Fibroblast of lung (primary cell): ENCODE results near the gene PLSCR4. TPM values are rescaled to one million over a fixed set of nuclear protein-coding genes. Genes with fewer than 3 reads are reported as not detected.
A peak's percentile ranks its signal among the peaks of the same experiment; 100 is the strongest.

ENCODE experiments used
- DNase-seq, 2 donors: peaks; one replicate each; pipeline versions ENCODE4 v3.0.0 to v3.0.0-alpha.2; 2010; ENCODE audit warnings: low read depth in 2 of 2
- H2AFZ ChIP-seq: 2 replicates; pipeline ENCODE4 v1.5.1; 2012; ENCODE audit warnings: low read length, control low read depth, inconsistent platforms
- H3K27ac ChIP-seq: 2 replicates; pipeline ENCODE4 v1.5.1; 2011; ENCODE audit warnings: low read length, control low read depth; ENCODE audit not compliant: insufficient read depth
- H3K27me3 ChIP-seq: 2 replicates; pipeline ENCODE4 v1.5.1; 2011; ENCODE audit warnings: mild to moderate bottlenecking, low read length; ENCODE audit not compliant: control insufficient read depth, insufficient read depth
- H3K36me3 ChIP-seq: 2 replicates; pipeline ENCODE4 v1.5.1; 2011; ENCODE audit warnings: low read length; ENCODE audit not compliant: control insufficient read depth, insufficient read depth
- H3K4me1 ChIP-seq: 2 replicates; pipeline ENCODE4 v1.5.1; 2011; ENCODE audit warnings: low read length; ENCODE audit not compliant: control insufficient read depth, insufficient read depth; ENCODE audit errors: extremely low read depth
- H3K4me2 ChIP-seq: 2 replicates; pipeline ENCODE4 v1.5.1; 2011; ENCODE audit warnings: low read length, control low read depth; ENCODE audit not compliant: insufficient read depth; ENCODE audit errors: extremely low read depth
- H3K4me3 ChIP-seq, 4 experiments: fragments of 200-600 bp in 1 of 4; sonication (generic) in 1 of 4; replicated peaks in 1 of 4; 2 replicates each; pipeline ENCODE4 v1.5.1; 2011 to 2016; ENCODE audit warnings: low read length in 4 of 4, low read depth in 3 of 4, mild to moderate bottlenecking in 3 of 4, control low read depth in 2 of 4, inconsistent platforms in 1 of 4, mixed read lengths in 1 of 4; ENCODE audit not compliant: insufficient read depth in 1 of 4; ENCODE audit errors: control extremely low read depth in 1 of 4
- H3K79me2 ChIP-seq: 2 replicates; pipeline ENCODE4 v1.5.1; 2012; ENCODE audit warnings: mild to moderate bottlenecking, low read length, inconsistent platforms; ENCODE audit not compliant: control insufficient read depth, insufficient read depth
- H3K9ac ChIP-seq: 2 replicates; pipeline ENCODE4 v1.5.1; 2011; ENCODE audit warnings: mild to moderate bottlenecking, low read length, control low read depth; ENCODE audit not compliant: insufficient read depth
- H3K9me3 ChIP-seq: 2 replicates; pipeline ENCODE4 v1.5.1; 2012; ENCODE audit warnings: low read depth, low read length; ENCODE audit not compliant: control insufficient read depth, insufficient read depth
- H4K20me1 ChIP-seq: 2 replicates; pipeline ENCODE4 v1.5.1; 2011; ENCODE audit warnings: low read length; ENCODE audit not compliant: control insufficient read depth, insufficient read depth; ENCODE audit errors: extremely low read depth
- EZH2 ChIP-seq: IDR thresholded peaks from 2 replicates; pipeline ENCODE4 v1.5.1; 2012; ENCODE audit warnings: low read length, control low read depth, mild to moderate bottlenecking; ENCODE audit errors: missing control alignments
- polyA plus RNA-seq, 2 donors: library from polyadenylated mRNA; depleted of rRNA in 1 of 2; stranded (reverse) in 1 of 2; unstranded in 1 of 2; fragments of >200 nt; gene quantifications; 2 replicates each; pipeline ENCODE4 v1.2.1, GENCODE V29; 2011 to 2012; ENCODE audit warnings: missing spikeins in 1 of 2
- total RNA-seq: library from RNA; depleted of rRNA; stranded (reverse); fragments of >200 nt; gene quantifications from 2 replicates; pipeline ENCODE4 v1.2.1, GENCODE V29; 2014
- TF ChIP-seq, protein P1 (sequence below), 2 donors: IDR thresholded peaks in 1 of 2; conservative IDR thresholded peaks in 1 of 2; 1 replicate in 1 of 2; 2 replicates in 1 of 2; pipeline ENCODE4 v1.5.1; 2011 to 2012; ENCODE audit warnings: low read length in 2 of 2, control low read depth in 1 of 2, inconsistent platforms in 1 of 2, low read depth in 1 of 2, mild to moderate bottlenecking in 1 of 2

PLSCR4 gene
- total and polyA plus RNA-seq, 2 donors (not counting 1 experiment from before 2014, with no cell fraction given), result 36.7 to 57.6 TPM

DNA sequence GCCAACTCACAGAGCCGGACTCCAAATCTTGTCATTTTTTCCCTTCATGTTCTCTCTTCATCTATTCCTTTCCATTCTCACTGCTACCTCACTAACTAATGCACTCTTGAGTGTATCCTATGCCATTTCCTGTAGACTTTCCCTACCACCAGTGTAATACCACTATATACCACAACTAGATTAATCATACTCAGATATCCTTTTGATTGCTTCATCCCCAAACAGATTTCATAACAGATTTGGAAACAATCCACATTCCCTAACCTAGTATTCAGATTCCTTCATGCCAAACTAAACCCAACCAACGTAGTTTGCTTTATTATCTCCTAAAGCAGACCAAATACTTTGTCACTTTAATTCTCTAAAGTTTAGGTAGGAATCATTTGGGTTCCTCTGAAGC lies 87.3 kb downstream of the PLSCR4 start:
- Histone ChIP-seq H3K4me3 (no peak overlapping the region), H4K20me1 (no peaks in the 10 kb centered on the region), H3K79me2 (peaks cover 17% of the 10 kb centered on the region), H3K36me3 (no peaks in the 10 kb centered on the region), H3K4me1 (peaks cover 26% of the 10 kb centered on the region), H3K9me3 (no peaks in the 10 kb centered on the region), H3K27ac (peak overlapping the region; percentile 30), H3K9ac (no peak overlapping the region), H3K4me2 (peak overlapping the region; percentile 21), H3K27me3 (no peaks in the 10 kb centered on the region), H2AFZ (no peak overlapping the region)
- peak; percentile 94 to 97 for DNase-seq
- TF ChIP-seq EZH2, result no peak
- TF ChIP-seq, protein P1, sequence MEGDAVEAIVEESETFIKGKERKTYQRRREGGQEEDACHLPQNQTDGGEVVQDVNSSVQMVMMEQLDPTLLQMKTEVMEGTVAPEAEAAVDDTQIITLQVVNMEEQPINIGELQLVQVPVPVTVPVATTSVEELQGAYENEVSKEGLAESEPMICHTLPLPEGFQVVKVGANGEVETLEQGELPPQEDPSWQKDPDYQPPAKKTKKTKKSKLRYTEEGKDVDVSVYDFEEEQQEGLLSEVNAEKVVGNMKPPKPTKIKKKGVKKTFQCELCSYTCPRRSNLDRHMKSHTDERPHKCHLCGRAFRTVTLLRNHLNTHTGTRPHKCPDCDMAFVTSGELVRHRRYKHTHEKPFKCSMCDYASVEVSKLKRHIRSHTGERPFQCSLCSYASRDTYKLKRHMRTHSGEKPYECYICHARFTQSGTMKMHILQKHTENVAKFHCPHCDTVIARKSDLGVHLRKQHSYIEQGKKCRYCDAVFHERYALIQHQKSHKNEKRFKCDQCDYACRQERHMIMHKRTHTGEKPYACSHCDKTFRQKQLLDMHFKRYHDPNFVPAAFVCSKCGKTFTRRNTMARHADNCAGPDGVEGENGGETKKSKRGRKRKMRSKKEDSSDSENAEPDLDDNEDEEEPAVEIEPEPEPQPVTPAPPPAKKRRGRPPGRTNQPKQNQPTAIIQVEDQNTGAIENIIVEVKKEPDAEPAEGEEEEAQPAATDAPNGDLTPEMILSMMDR (conservative IDR thresholded peaks at IDR 0.05 in 1 of 2, IDR thresholded peaks at IDR 0.05 in 1 of 2; ENCODE audit: low read depth in 1 of 2, low read length in 2 of 2), result peak; percentile 5 to 6

DNA sequence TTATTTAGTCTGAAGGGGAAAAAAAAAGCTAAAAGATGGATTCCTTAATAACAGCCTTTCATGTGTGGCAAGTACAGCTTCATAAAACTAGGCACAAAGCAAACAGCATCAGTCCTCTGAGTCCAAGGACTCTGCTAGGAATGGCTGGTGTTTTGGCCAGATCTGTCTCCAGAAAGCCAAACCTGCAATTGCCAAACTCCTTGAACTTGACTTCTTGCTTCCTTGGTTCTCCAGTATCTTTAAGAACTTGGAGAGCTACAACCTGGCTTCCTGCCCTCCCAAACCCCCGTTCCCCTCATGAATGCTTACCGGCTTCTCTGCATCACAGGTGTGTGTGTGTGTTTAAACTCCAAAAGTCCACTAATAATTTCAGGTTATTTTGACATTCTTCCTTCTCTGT lies 88.3 kb downstream of the PLSCR4 start:
- Histone ChIP-seq H3K27ac (no peak overlapping the region), H3K9ac (no peak overlapping the region), H3K4me3 (no peak overlapping the region), H3K4me2 (no peak overlapping the region), H3K9me3 (no peaks in the 10 kb centered on the region), H3K36me3 (no peaks in the 10 kb centered on the region), H3K27me3 (no peaks in the 10 kb centered on the region), H3K79me2 (peaks cover 26% of the 10 kb centered on the region), H4K20me1 (no peaks in the 10 kb centered on the region), H2AFZ (no peak overlapping the region), H3K4me1 (peaks cover 28% of the 10 kb centered on the region)
- no peak for DNase-seq
- TF ChIP-seq, protein P1 (conservative IDR thresholded peaks at IDR 0.05 in 1 of 2, IDR thresholded peaks at IDR 0.05 in 1 of 2; ENCODE audit: low read depth in 1 of 2, low read length in 2 of 2), result no peak

DNA sequence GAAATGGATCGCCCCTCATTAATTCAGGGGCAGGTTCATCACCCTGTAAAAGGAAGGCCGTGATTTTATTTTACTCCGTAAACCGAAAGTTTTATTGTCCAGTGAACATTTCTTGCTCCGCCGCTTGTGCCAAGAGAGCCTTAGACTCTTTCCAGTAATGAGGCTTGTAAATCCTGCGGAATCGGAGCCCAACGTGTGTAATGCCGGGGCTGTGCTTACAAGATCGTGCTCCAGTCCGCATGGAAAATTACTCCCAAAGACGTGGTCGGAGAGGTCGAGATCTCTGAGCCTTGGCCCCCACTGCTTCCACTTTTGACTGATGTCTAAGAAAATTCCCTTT lies 89.3 kb downstream of the PLSCR4 start:
- Histone ChIP-seq H4K20me1 (no peaks in the 10 kb centered on the region), H3K79me2 (peaks cover 33% of the 10 kb centered on the region), H3K9me3 (no peaks in the 10 kb centered on the region), H3K4me2 (peak overlapping the region; percentile 76), H3K27ac (peak overlapping the region; percentile 81), H2AFZ (peak overlapping the region; percentile 15), H3K4me1 (peaks cover 29% of the 10 kb centered on the region), H3K36me3 (no peaks in the 10 kb centered on the region), H3K9ac (peak overlapping the region; percentile 88), H3K4me3 (peak overlapping the region; percentile 45 to 92 (median 84)), H3K27me3 (no peaks in the 10 kb centered on the region)
- DNase-seq, result peak; percentile 72 to 77
- no peak for TF ChIP-seq EZH2
- TF ChIP-seq, protein P1 (conservative IDR thresholded peaks at IDR 0.05 in 1 of 2, IDR thresholded peaks at IDR 0.05 in 1 of 2; ENCODE audit: low read depth in 1 of 2, low read length in 2 of 2), result no peak
